Liver (tissue), 9 donors: ENCODE data around the gene RAD23B. TPM values are rescaled to one million over a fixed set of nuclear protein-coding genes. Genes with fewer than 3 reads are reported as not detected.

Experiments used
- DNase-seq: peaks from one replicate; pipeline ENCODE4 v3.0.0-alpha.2; 2017; ENCODE audit warnings: low spot score
- H3K27ac ChIP-seq, 2 donors: one replicate each; pipeline ENCODE4 v1.7.0; 2013; ENCODE audit warnings: inconsistent platforms in 2 of 2, low read length in 2 of 2, control low read depth in 1 of 2, low read depth in 1 of 2, mild to moderate bottlenecking in 1 of 2
- H3K27me3 ChIP-seq, 4 donors: one replicate each; pipeline versions ENCODE4 v1.6.1 to v1.7.0; 2013; ENCODE audit warnings: low read length in 3 of 4, inconsistent platforms in 1 of 4, mild to moderate bottlenecking in 1 of 4, moderate library complexity in 1 of 4; ENCODE audit not compliant: control insufficient read depth in 4 of 4, insufficient read depth in 4 of 4
- H3K36me3 ChIP-seq, 4 donors: one replicate each; pipeline versions ENCODE4 v1.6.1 to v1.7.0; 2013; ENCODE audit warnings: low read length in 3 of 4, mild to moderate bottlenecking in 3 of 4, low read depth in 1 of 4, moderate library complexity in 1 of 4; ENCODE audit not compliant: control insufficient read depth in 4 of 4, insufficient read depth in 3 of 4
- H3K4me1 ChIP-seq, 4 donors: one replicate each; pipeline versions ENCODE4 v1.6.1 to v1.7.0; 2013; ENCODE audit warnings: low read length in 3 of 4, mild to moderate bottlenecking in 3 of 4, moderate library complexity in 1 of 4; ENCODE audit not compliant: control insufficient read depth in 4 of 4, insufficient read depth in 4 of 4
- H3K4me3 ChIP-seq, 3 donors: one replicate each; pipeline versions ENCODE4 v1.6.1 to v1.7.0; 2013; ENCODE audit warnings: low read length in 3 of 3, control low read depth in 1 of 3, low read depth in 1 of 3, mild to moderate bottlenecking in 1 of 3
- H3K9ac ChIP-seq, 2 donors: one replicate each; pipeline ENCODE4 v1.7.0; 2013; ENCODE audit warnings: low read length in 2 of 2, mild to moderate bottlenecking in 2 of 2, moderate library complexity in 2 of 2, control low read depth in 1 of 2, low read depth in 1 of 2
- H3K9me3 ChIP-seq, 4 donors: one replicate each; pipeline versions ENCODE4 v1.6.1 to v1.7.0; 2013; ENCODE audit warnings: low read length in 3 of 4; ENCODE audit not compliant: control insufficient read depth in 4 of 4
- ATF3 ChIP-seq: IDR thresholded peaks from 2 replicates; pipeline ENCODE4 v1.6.1; 2016; ENCODE audit warnings: antibody characterized with exemption
- CTCF ChIP-seq: fragments of 150-350 bp; IDR thresholded peaks from 2 replicates; pipeline ENCODE4 v1.5.1; 2017; ENCODE audit warnings: improper control_type of control experiment, low read depth, low read length; ENCODE audit not compliant: missing input control
- EGR1 ChIP-seq, 2 donors: IDR thresholded peaks; 2 replicates each; pipeline ENCODE4 v1.6.1; 2016 to 2018; ENCODE audit warnings: antibody characterized with exemption in 2 of 2, low read depth in 2 of 2
- FOXA2 ChIP-seq: IDR thresholded peaks from 2 replicates; pipeline ENCODE4 v1.6.1; 2016; ENCODE audit warnings: antibody characterized with exemption
- GABPA ChIP-seq, 2 donors: IDR thresholded peaks in 1 of 2; conservative IDR thresholded peaks in 1 of 2; 2 replicates each; pipeline ENCODE4 v1.6.1; 2016; ENCODE audit warnings: antibody characterized with exemption in 2 of 2, mild to moderate bottlenecking in 1 of 2, moderate library complexity in 1 of 2
- HNF4A ChIP-seq, 2 donors: conservative IDR thresholded peaks; 2 replicates each; pipeline ENCODE4 v1.6.1; 2016; ENCODE audit warnings: antibody characterized with exemption in 2 of 2, mild to moderate bottlenecking in 2 of 2
- HNF4G ChIP-seq: IDR thresholded peaks from 2 replicates; pipeline ENCODE4 v1.6.1; 2016; ENCODE audit warnings: antibody characterized with exemption
- JUND ChIP-seq, 2 donors: IDR thresholded peaks; 2 replicates each; pipeline ENCODE4 v1.6.1; 2016; ENCODE audit warnings: antibody characterized with exemption in 2 of 2
- MAX ChIP-seq: IDR thresholded peaks from 2 replicates; pipeline ENCODE4 v1.6.1; 2016; ENCODE audit warnings: antibody characterized with exemption
- RAD21 ChIP-seq, 2 donors: IDR thresholded peaks; 2 replicates each; pipeline ENCODE4 v1.6.1; 2016; ENCODE audit warnings: antibody characterized with exemption in 2 of 2, mild to moderate bottlenecking in 2 of 2
- REST ChIP-seq: IDR thresholded peaks from 2 replicates; pipeline ENCODE4 v1.6.1; 2016; ENCODE audit warnings: antibody characterized with exemption, mild to moderate bottlenecking
- RXRA ChIP-seq, 2 donors: IDR thresholded peaks; 2 replicates each; pipeline ENCODE4 v1.6.1; 2017 to 2018; ENCODE audit warnings: antibody characterized with exemption in 2 of 2, mild to moderate bottlenecking in 1 of 2
- SP1 ChIP-seq: IDR thresholded peaks from 2 replicates; pipeline ENCODE4 v1.6.1; 2018; ENCODE audit warnings: antibody characterized with exemption, mild to moderate bottlenecking
- TAF1 ChIP-seq: conservative IDR thresholded peaks from 2 replicates; pipeline ENCODE4 v1.6.1; 2016; ENCODE audit warnings: antibody characterized with exemption, mild to moderate bottlenecking
- YY1 ChIP-seq: IDR thresholded peaks from 2 replicates; pipeline ENCODE4 v1.6.1; 2016; ENCODE audit warnings: antibody characterized with exemption, mild to moderate bottlenecking
- ZBTB33 ChIP-seq: IDR thresholded peaks from 2 replicates; pipeline ENCODE4 v1.6.1; 2016; ENCODE audit warnings: antibody characterized with exemption
- WGBS: extraction: QIAGEN DNeasy Blood & Tissue Kit; methylation state at CpG from one replicate; pipeline ENCODE4 v1.1.7; 2013; 5-methylcytosine and 5-hydroxymethylcytosine counted together
- polyA plus RNA-seq, 2 donors: library from polyadenylated mRNA; stranded (reverse) in 1 of 2; unstranded in 1 of 2; fragments of 200-250 nt in 1 of 2; fragments of >200 nt in 1 of 2; fragmentation: Nextera tagmentation in 1 of 2; extraction: Ambion mirVana in 1 of 2; gene quantifications; one replicate each; pipeline versions ENCODE4 v1.2.1 to v1.2.3, GENCODE V29; 2013 to 2015
- total RNA-seq, 2 donors: library from RNA; depleted of rRNA; stranded (reverse); fragments of >200 nt; gene quantifications; one replicate each; pipeline ENCODE4 v1.2.3, GENCODE V29; 2014
- donor health status: healthy.
- donor health status: healthy.
- donor health status: healthy.
- donor health status: healthy.
- donor health status: healthy.

RAD23B gene
- total and polyA plus RNA-seq, 4 donors, result 13.6 to 101 (median 61.6) TPM

GRCh38 chr9:107312376-107313050 is 29.4 kb downstream of the RAD23B start:
- TF ChIP-seq ATF3, result no peak
- no peak for TF ChIP-seq TAF1
- no peak for TF ChIP-seq HNF4A (conservative IDR thresholded peaks at IDR 0.05)
- no peak for TF ChIP-seq EGR1 (IDR thresholded peaks at IDR 0.05; ENCODE audit: low read depth in 2 of 2)
- no peak for TF ChIP-seq ZBTB33
- TF ChIP-seq CTCF, result no peak
- no peak for TF ChIP-seq RAD21 (IDR thresholded peaks at IDR 0.05)
- no peak for TF ChIP-seq RXRA (IDR thresholded peaks at IDR 0.05)
- TF ChIP-seq HNF4G, result no peak
- no peak for TF ChIP-seq REST
- Histone ChIP-seq H3K4me1 (peaks cover 0 to 18% (median 10%) of the 10 kb centered on the region in 4 donors), H3K27me3 (no peaks in the 10 kb centered on the region), H3K27ac (no peak overlapping the region), H3K9ac (no peak overlapping the region), H3K4me3 (no peak overlapping the region), H3K36me3 (peaks cover 2 to 43% (median 39%) of the 10 kb centered on the region in 4 donors), H3K9me3 (no peaks in the 10 kb centered on the region)
- no peak for DNase-seq
- 87% methylated on average over 8 of the region's 8 CpGs for WGBS

GRCh38 chr9:107313555-107314096 is 30.5 kb downstream of the RAD23B start:
- Histone ChIP-seq H3K4me3 (no peak overlapping the region), H3K4me1 (peaks cover 0 to 11% (median 2%) of the 10 kb centered on the region in 4 donors), H3K9ac (no peak overlapping the region), H3K27ac (no peak overlapping the region), H3K9me3 (no peaks in the 10 kb centered on the region), H3K36me3 (peaks cover 2 to 42% (median 41%) of the 10 kb centered on the region in 4 donors), H3K27me3 (no peaks in the 10 kb centered on the region)
- TF ChIP-seq ZBTB33 (no peak), RXRA (IDR thresholded peaks at IDR 0.05) (no peak), TAF1 (no peak), HNF4A (conservative IDR thresholded peaks at IDR 0.05) (no peak), JUND (IDR thresholded peaks at IDR 0.05) (no peak), SP1 (no peak), YY1 (no peak), MAX (no peak), EGR1 (IDR thresholded peaks at IDR 0.05; ENCODE audit: low read depth in 2 of 2) (no peak), FOXA2 (no peak), GABPA (IDR thresholded peaks at IDR 0.05 in 1 of 2, conservative IDR thresholded peaks at IDR 0.05 in 1 of 2) (no peak)
- no peak for DNase-seq
- WGBS, result 90% methylated on average over 1 of the region's 1 CpG
